GM18508 (cell line): ENCODE results near the gene NAA38.
"Not testable (repeated sequence)": the region's sequence is repeated elsewhere in the genome, so short reads cannot be mapped to it uniquely, and the experiment has no call there.

Source experiments
- ATAC-seq: cut with Tn5 transposase; IDR thresholded peaks from one replicate; pipeline ENCODE4 v1.9.1; 2021; ENCODE audit warnings: moderate number of reproducible peaks; ENCODE audit not compliant: insufficient read depth, unreplicated experiment

NAA38 gene

DNA sequence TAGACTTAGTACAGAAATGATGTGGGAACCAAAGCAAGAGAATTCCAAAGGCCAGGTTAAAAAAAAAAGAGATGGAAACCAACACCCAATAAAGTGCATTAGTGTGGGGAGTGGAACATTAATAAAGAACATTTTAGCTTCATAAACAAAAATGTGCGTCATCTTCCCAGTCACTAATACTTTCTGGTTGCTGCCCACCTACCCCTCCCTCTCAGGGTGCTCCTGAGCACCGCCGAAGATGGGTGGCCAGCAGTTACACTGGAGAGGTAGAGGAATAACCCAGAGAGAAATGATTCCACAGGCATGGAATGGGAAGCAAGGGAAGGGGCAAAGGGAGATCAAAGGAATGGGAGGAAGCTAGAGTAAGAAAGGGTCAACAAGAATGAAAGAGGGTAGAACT is 25.3 kb upstream of the NAA38 start:
- no peak for ATAC-seq

DNA sequence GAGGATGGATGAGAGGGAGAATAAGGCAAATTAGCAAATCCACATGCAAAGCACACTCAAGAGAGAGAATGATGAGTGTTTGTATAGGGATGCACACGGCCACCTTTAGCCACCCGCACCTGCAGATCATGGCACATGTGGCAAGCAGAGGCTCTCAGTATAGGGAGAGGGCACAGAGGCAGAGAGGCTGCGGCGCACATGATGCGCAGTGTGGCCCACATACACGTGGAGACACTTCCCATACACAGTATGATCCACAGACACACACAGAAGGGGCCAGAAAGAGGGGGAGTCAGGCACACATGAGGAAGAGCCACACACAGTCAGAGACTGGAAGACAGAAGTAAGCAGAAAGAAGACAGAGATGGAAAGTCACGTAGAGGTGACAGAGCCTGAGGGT is 24.7 kb upstream of the NAA38 start:
- no peak for ATAC-seq

DNA sequence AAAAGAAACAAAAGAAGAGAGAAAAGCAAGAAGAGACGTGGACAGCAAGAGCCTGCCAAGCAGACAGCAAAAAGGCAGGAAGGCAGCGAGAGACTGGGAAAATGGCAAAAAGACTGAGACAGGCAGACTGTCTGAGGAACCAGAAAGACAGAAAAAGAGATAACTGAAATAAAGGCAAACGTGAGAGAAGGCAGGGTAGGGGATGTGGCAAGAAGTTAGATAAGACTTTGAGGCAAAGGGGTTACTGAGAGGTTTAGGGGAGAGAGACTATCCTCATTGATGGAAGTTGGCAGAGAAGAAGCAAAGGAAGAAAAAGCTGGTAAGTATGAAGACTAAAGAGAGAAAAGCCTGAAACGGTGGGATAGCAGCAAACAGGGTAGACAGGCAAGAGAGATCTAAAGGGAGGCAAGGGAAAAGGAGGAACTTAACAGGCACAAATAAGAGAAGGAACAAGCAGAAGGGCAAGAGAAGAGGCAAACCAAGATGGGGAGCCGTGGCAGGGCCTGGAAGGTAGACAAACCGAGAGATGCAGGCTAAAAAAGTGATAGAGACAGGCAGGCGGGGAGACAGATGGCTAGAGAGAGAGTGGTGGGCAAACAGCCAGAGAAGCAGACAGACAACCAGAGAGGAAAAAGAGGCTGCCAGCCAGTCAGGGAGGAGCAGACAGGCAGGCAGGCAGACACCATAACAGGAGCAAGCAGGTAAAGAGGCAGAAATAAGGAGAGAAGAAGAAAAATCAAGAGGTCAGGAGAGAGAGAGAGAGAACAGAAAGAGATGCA is 24.1 kb upstream of the NAA38 start:
- ATAC-seq, result no peak

DNA sequence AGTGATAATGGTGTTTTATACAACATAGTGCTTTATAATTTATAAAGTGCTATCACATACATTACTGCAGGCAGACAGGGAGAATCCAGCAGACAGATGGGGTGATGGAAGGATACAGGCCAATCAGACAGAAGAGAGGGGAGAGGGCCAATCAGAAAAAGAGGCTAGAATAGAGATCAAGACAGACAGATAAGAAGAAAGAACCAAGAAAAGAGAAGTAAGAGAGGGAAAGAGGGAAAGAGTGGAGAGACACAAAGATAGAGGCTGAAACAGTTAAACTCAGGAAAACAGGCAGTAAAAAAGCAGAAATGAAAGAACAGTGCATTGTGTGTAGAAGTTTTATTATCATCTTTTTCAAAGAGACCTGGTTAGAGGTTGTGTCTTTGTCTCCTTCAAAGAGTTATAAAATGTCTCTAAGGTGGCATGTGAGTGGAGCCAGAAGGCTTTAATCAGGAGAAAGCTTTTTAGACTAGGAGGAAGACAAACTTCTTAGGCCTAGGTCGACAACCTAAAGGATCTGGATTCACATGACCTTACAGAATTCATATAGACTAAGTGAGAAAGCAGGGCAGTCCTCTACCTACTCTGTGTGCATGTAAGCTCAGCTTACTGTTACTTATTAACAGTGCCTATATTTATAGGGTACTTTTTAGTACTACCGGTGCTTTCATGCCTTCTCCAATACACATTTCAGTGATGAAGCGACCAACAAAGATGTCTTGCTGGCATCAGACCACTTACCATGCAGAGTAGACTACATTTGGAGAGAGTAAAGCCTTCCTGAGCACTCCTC is 22.9 kb upstream of the NAA38 start:
- no peak for ATAC-seq

DNA sequence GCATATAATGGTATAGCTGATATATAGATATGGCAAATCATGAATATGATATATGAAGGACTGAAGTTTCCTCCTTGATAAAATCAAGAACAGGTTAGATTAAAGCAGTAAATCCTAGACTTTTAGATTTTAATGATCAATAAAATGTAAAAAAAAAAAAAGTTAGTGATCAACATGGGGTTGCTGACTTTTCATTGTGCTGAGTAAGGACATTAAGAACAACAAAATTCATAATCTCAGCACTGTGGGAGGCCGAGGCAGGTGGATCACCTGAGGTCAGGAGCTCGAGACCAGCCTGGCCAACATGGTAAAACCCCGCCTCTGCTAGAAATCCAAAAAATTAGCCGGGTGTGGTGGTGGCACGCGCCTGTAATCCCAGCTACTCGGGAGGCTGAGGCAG is 20.9 kb upstream of the NAA38 start:
- no peak for ATAC-seq

DNA sequence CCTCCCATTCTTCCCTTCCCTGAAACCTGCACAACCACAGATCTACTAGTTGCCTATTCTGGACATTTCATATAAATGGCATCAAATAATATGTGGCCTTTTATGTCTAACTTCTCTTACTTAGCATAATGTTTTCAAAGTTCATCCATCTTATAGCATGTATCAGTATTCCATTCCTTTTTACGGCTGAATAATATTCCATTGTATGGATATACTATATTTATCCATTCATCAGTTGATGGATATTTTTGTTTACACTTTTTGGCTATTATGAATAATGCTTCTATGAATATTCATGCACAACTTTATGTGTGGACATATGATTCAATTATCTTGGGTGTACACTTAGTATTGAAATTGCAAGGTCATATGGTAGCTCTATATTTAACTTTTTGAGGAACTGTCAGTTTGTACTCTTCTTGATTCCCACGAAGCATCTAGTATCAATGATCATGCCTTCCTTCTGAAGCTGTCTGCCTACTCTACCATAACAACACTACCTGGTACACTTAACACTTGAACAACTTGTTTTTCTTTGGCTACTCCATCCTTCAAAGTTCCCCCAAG is 18.5 kb upstream of the NAA38 start:
- ATAC-seq, result no peak

DNA sequence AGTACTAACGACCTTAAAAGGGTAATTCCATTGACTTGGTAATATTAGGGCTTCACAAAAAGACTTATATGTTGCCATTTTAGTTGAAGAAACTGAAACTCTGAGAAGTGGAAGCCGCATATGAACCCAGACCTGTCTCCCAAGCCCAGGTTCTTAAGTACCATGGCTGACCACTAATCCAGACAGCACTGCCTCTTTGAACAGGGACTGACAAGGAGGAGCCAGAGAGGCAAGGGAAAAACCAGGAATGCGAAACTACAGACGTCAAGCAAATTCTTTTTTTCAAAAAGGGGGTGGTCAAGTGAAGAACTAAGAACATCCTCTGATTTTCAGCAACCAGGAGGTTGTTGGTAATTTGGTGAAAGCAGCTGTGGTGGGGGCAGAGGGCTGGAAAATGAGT is 15.7 kb upstream of the NAA38 start:
- no peak for ATAC-seq

DNA sequence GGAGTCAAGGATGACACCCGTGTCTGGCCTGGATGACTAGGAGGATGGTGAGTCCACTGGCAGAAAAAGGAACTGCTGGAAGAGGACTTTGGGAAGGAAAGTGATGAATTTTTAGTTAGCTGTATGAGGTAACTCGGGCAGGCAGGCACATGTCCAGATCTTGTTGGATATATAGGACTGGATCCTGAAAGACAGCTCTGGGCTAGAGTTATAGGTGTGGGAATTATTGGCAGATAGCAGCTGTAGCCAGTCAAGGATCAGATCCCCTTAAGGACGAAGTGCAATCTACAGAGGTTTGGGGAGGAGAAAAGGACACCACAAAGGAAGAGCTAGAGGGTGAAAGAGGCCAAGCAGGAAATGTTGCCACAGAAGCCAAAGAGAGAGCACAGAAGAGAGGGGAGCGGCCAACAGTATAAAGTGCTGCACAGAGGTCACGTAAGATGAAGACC is 10.5 kb upstream of the NAA38 start:
- no peak for ATAC-seq

DNA sequence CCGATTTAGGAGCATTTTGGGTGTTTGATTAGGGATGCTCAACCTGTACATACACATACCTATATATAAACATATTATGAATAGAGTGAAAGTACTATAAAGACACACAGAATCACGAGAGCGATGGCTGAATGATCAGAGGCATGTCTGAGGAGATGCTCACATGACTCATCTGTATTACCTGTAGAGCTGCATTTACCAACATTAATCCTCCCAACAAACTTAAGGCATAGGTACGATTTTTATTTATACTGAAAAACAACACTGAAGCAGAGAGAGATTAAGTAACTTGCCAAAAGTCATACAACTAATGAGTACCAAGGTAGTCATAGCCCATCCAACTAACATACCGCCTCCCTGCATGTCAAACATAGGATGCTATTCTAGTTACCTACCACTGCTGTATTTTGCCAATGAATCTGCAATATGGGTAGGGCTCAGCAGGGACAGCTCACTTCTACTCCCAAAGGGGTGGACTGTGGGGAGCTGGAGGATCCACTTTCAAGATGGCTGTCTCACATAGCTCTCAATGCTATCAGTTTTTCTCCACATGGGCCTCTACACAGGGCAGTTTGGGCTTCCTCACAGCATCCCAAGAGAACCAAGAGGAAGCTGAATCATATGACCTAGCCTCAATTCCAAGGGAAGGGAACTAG is 7.8 kb upstream of the NAA38 start:
- ATAC-seq, result no peak

DNA sequence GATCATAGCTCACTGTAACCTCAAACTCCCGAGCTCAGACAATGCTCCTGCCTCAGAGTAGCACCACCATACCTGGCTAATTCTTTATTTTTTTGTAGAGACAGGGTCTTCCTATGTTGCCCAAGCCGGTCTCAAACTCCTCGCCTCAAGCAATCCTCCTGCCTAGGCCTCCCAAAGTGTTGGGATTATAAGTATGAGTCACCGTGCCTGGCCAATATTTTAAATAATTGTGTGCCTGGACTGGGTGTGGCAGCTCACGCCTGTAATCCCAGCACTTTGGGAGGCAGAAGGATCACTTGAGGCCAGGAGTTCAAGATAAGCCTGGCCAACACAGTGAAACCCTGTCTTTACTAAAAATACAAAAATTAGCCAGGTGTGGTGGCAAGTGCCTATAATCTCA is 7.0 kb upstream of the NAA38 start:
- not testable (repeated sequence) for ATAC-seq

DNA sequence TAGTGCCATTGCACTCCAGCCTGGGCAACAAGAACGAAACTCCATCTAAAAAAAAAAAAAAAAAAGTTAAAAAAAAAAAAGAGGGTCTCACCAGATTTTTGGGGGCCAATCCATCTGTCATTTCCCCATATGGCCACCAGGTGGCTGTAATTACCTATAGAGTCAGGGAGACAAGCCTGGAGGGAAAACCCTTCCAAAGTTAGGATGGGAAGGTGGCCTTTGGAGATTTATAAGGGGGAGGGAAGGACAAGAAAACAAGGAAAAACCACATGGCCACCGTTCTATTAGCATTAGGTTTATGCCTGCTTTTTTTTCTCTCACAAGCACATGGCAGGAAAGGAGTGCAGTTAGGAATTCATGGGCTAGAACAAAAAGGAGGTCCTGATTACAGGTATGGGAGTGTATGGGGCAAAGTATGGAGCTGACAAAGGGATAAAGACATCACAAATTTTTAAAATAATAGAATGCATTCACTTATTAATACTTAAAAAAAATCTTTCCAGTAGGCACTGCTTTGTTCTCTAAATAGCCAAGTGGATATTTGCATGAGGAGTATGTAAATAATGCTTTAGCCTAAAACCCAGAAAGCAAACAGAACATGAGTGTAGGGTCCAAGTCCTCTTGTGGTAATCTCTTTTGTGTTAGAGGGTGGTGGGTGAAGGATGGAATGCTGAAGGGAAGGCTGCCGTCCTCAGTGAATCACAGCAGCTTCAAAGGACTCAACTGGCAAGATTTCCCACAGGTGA is 5.5 kb upstream of the NAA38 start:
- no peak for ATAC-seq

DNA sequence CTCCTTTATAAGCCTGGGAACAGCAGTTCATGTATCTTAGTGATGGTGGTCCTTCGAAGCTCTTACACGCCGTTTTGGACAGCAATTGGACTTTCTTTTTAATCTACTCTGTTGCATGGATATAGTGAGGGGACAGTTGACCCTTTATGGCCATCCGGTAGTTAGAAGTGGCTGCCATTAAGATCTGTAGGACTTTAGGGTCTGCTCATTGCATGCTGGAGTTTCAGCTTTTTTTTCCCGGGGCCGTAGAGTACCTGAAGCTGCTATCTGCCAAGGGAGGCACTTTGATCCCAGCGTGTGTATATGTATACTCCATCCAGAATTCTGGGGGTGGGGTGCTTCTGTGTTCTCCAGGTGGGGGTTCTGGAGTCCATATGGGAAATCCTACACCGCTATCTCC is 1.7 kb upstream of the NAA38 start:
- no peak for ATAC-seq

DNA sequence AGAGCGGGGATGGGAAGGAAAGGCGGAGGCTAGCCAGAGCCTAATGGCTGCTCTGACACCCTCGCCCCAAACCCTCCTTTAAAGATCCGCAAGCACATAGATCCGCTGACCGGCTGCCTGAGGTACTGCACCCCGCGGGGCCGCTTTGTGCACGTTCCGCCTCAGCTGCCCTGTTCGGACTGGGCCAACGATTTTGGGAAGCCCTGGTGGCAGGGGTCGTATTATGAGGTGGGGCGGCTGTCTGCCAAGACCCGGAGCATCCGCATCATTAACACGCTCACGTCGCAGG is 1.1 kb upstream of the NAA38 start:
- no peak for ATAC-seq

DNA sequence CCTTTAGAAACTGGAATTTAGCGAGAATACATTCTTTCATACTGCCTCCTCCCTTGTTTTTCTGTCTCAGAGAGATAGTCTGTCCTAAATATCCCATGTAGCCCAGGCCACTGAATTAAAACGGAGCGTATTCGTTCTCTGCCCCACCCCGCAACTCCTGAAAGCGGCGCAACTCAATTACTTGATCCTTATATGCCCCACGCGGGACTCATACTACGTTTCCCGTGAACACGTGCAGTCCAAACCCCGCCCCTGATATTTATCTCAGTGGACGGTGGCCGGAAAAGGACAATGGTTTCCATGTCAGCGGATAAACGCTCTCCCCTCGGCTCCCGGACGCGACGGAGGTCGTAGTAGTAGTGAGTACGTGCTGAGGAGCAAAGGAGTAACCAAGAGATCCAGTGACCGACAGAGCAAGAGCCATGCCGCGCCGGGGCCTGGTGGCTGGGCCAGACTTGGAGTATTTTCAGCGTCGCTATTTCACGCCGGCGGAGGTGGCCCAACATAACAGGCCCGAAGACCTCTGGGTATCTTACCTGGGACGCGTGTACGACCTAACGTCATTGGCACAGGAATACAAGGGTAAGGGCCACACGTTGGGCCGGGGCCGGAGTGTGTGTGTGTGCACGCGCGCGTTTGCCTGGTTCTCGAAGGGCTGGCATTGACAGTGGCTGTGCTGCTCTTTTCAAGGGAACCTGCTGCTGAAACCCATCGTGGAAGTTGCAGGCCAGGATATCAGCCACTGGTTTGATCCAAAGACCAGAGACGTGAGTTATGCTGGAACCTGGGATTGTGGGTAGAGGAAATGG is 558 bp upstream of the NAA38 start, which contains the start of gene CYB5D1:
TSS of gene CYB5D1 (plus strand) at position 291 of the 809 bp plus-strand sequence. CDS start at position 423, 132 bp downstream.
- peak; percentile 18 for ATAC-seq

DNA sequence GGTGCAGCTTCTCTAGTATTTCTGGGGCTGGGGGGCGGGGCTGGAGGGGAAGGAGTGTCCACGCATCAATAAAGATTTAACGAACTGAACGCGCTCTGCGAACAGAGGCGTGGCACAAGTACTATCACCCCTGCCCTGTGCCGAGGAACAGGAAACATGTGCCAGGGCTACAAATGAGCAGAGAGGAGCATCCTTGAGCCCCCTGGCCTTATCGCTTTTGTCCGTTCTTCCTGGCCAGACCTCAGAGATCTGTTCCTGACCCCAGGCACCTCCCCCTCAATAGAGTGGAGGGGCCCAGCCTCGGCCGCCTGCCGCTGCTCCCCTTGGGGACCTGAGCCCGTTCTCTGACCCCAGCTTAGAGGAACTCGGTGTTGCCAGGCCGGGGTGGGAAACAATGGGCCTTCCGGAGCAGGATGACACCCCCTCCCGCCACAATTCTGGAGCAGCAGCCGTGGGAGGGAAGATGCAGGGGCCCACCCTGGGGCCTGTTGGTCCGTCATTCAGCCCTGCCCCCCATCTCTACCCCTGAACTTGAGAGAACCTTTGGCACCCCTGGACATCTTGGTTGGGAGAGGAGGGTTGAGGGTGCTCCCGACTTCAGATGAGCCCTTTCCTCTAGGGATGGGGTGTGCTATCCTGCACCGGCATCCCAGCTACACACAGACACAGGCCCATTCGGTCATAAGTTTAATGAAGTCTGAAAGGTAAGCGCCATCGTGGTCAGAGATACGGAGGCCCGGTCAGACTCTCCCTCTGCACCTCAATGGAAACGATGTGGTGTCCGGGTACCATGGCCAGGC is 1.1 kb downstream of the NAA38 start:
- no peak for ATAC-seq

DNA sequence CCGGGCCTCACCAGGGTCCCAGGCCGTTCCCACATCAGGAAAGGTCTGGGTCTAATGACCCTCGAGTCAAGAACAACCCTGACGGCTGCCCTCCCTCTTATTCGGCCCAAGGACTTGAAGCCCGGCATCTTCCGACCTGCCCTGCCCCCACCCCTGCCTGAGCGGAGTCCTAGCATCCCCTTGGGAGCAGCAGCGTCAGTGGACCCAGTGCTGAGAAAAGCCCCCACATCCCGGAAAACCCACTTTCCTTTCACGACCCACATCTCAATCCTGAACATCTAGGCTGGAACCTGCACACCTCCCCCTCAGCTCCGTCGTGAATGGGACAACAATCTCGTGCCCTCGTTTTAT is 1.7 kb downstream of the NAA38 start:
- no peak for ATAC-seq

DNA sequence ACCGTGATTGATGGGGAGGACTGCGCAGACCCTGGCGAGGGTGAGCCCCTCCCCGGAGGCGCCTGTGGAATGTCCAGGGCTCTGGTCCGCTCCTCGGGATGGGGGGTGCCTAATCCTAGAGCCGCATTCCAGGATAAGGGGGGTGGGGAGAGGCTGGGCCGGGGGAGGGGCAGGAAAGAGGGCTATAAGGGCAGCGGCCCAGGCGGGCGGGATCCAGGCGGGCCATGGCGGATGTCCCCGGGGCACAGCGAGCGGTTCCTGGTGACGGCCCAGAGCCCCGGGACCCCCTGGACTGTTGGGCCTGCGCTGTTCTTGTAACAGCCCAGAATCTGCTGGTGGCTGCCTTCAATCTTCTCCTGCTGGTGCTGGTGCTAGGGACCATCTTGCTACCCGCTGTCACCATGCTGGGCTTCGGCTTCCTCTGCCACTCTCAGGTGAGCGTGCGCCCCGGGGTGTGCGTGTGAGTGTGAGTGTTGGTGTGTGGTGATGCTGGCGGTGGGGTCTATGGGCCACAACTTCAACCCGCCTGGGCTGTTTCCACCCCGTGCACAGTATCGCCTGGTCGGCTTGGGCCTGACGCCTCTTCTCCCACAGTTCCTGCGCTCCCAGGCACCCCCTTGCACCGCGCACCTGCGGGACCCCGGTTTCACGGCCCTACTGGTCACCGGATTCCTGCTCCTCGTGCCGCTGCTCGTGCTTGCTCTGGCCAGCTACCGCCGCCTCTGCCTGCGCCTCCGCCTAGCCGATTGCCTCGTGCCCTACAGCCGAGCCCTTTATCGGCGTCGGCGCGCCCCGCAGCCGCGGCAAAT is 2.3 kb downstream of the NAA38 start, which contains the start of gene TMEM88:
TSS of gene TMEM88 (plus strand) at position 216 of the 809 bp plus-strand sequence. CDS start at position 225, 9 bp downstream.
- no peak for ATAC-seq
